Heart left ventricle (tissue), 16 donors: Measurements from ENCODE around the gene CHKA. TPM values are rescaled to one million over a fixed set of nuclear protein-coding genes. Genes with fewer than 3 reads are reported as not detected.
A peak's percentile ranks its signal among the peaks of the same experiment; 100 is the strongest.

Source experiments
- ATAC-seq, 4 donors: fragments of 200-7000 bp; cut with Tn5 transposase; one replicate each; pipeline ENCODE4 v1.9.1; 2020 to 2022; ENCODE audit warnings: moderate library complexity in 4 of 4, mild to moderate bottlenecking in 3 of 4, moderate number of reproducible peaks in 1 of 4
- DNase-seq, 5 donors: peaks; one replicate each; pipeline ENCODE4 v3.0.0-alpha.2; 2020
- H3K27ac ChIP-seq, 12 donors: fragments of 200-600 bp; sonication (generic) in 4 of 12; one replicate each; pipeline versions ENCODE4 v1.5.0 to v1.8.0; 2016 to 2022; ENCODE audit warnings: mild to moderate bottlenecking in 2 of 12
- H3K27me3 ChIP-seq, 9 donors: fragments of 200-600 bp; sonication (generic) in 2 of 9; one replicate each; pipeline versions ENCODE4 v1.5.1 to v1.8.0; 2016 to 2022; ENCODE audit warnings: mild to moderate bottlenecking in 3 of 9
- H3K36me3 ChIP-seq, 9 donors: fragments of 200-600 bp; sonication (generic) in 2 of 9; one replicate each; pipeline versions ENCODE4 v1.5.0 to v1.8.0; 2018 to 2022; ENCODE audit warnings: mild to moderate bottlenecking in 2 of 9
- H3K4me1 ChIP-seq, 12 donors: fragments of 200-600 bp; sonication (generic) in 4 of 12; one replicate each; pipeline versions ENCODE4 v1.5.0 to v1.8.0; 2016 to 2022; ENCODE audit warnings: mild to moderate bottlenecking in 3 of 12
- H3K4me3 ChIP-seq, 12 donors: fragments of 200-600 bp; sonication (generic) in 4 of 12; one replicate each; pipeline versions ENCODE4 v1.5.0 to v1.8.0; 2017 to 2022; ENCODE audit warnings: mild to moderate bottlenecking in 9 of 12, moderate library complexity in 4 of 12
- H3K9me3 ChIP-seq, 12 donors: fragments of 200-600 bp; sonication (generic) in 4 of 12; one replicate each; pipeline versions ENCODE4 v1.5.0 to v1.8.0; 2016 to 2022; ENCODE audit warnings: mild to moderate bottlenecking in 1 of 12
- POLR2A ChIP-seq, 2 donors: fragments of 450-650 bp; IDR thresholded peaks; one replicate each; pipeline ENCODE4 v1.6.1; 2017; ENCODE audit warnings: antibody characterized with exemption in 2 of 2, mild to moderate bottlenecking in 2 of 2, moderate library complexity in 2 of 2
- WGBS, 4 donors: extraction: QIAGEN DNeasy Blood & Tissue Kit in 2 of 4; methylation state at CpG; one replicate each; pipeline versions ENCODE4 v1.1.5 to v1.1.7; 2013 to 2018; 5-methylcytosine and 5-hydroxymethylcytosine counted together
- intact Hi-C, 10 donors: fragments of 100-400 bp; cut with DNase I; formaldehyde crosslinking; loops; one replicate each; pipeline versions ENCODE4 v1.11.1 to v1.14.2; 2022
- polyA plus RNA-seq, 2 donors: library from polyadenylated mRNA; stranded (reverse); fragments of 200-250 nt; gene quantifications; one replicate each; pipeline ENCODE4 v1.2.3, GENCODE V29; 2013
- total RNA-seq, 9 donors: library from RNA; depleted of rRNA in 2 of 9; stranded (reverse); fragments of >200 nt in 2 of 9; fragmentation: NEBNext Ultra II Directional in 3 of 9; extraction: Animal tissue kit (Norgen Biotek cat#: 25700) in 3 of 9; gene quantifications; one replicate each; pipeline versions ENCODE4 v1.1.0 to v1.2.4, GENCODE V29; 2016 to 2023
- TF ChIP-seq, protein P1 (sequence below), 12 donors: fragments of 200-600 bp; sonication (generic) in 4 of 12; IDR thresholded peaks; one replicate each; pipeline versions ENCODE4 v1.5.0 to v1.8.0; 2018 to 2022; ENCODE audit warnings: antibody characterized with exemption in 12 of 12, mild to moderate bottlenecking in 5 of 12
- donor health status: ischemic (EF 13 %, LVEDD 7.1; RV severe dilation, severe dysfunction).
- donor health status: healthy with polysubstance abuse.
- donor health status: DM: no; HTN: yes; CAD: no.
- donor health status: DM: no; HTN: no; CAD: no.
- donor health status: ischemic (EF 25% LVEDD 6.9; RV normal size, moderate dysfunction).
- donor health status: ischemic (EF 25% LVEDD 5.7; RV mildly dilated, moderate dysfunction).
- donor health status: healthy.
- donor health status: DM: yes; HTN: yes; CAD: no.
- donor health status: ischemic (EF 35%, LVEDD 5.7; RV mildly dilated, moderate dysfunction).
- donor health status: nonischemic (EF 11% LVEDD 7.7; RV severe dilation, severe dysfunction).
- donor health status: DM: yes; HTN: yes; CAD: no.
- donor health status: PGD.
- donor health status: ischemic (EF 29% LVEDD 5.4; RV normal size, mild dysfunction).
- donor health status: nonischemic (EF 23%, LVEDD 6.1; RV moderate dilation, normal function).

The CHKA gene
- total and polyA plus RNA-seq, 11 donors = 6.1 to 22.9 (median 9.1) TPM

DNA sequence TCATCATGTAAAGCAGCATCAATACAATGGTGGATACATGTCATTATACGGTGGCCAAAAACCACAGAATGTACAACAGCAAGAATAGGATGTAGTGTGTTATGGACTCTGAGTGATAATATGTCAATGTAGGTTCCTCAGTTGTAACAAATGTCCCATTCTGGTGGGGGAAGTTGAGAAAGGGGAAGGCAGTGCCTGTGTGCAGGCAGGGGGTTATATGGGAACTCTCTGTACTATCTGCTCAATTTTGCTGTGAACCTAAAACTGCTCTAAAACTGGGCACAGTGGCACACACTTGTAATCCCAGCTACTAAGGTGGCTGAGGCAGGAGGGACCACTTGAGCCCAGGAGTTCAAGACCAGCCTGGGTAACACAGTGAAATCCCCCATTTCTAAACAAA is 5.9 kb downstream of the CHKA start:
- TF ChIP-seq POLR2A (IDR thresholded peaks at IDR 0.05) = no peak
- TF ChIP-seq, protein P1, sequence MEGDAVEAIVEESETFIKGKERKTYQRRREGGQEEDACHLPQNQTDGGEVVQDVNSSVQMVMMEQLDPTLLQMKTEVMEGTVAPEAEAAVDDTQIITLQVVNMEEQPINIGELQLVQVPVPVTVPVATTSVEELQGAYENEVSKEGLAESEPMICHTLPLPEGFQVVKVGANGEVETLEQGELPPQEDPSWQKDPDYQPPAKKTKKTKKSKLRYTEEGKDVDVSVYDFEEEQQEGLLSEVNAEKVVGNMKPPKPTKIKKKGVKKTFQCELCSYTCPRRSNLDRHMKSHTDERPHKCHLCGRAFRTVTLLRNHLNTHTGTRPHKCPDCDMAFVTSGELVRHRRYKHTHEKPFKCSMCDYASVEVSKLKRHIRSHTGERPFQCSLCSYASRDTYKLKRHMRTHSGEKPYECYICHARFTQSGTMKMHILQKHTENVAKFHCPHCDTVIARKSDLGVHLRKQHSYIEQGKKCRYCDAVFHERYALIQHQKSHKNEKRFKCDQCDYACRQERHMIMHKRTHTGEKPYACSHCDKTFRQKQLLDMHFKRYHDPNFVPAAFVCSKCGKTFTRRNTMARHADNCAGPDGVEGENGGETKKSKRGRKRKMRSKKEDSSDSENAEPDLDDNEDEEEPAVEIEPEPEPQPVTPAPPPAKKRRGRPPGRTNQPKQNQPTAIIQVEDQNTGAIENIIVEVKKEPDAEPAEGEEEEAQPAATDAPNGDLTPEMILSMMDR (IDR thresholded peaks at IDR 0.05) = no peak
- intact Hi-C loops = loop anchor here in 2 of 10 donors (5.0 to 10.0 kb wide), 2 partner anchors 60 to 78 kb away; partner anchors contain the start of gene TCIRG1 (in 1 of the 2)
- H3K4me3 ChIP-seq = no peak overlapping the region
- no peaks in the 10 kb centered on the region for H3K9me3 ChIP-seq
- H3K36me3 ChIP-seq = no peaks in the 10 kb centered on the region
- ATAC-seq = peak; percentile 23 to 67 (median 40)
- no peaks in the 10 kb centered on the region for H3K27me3 ChIP-seq
- H3K27ac ChIP-seq = peak overlapping the region in 1 of 12 donors; percentile 62
- whole genome bisulfite sequencing, 4 donors = 65 to 95% (median 72%) methylated on average over 1 of the region's 1 CpG
- H3K4me1 ChIP-seq = peaks cover 0 to 62% (median 30%) of the 10 kb centered on the region in 12 donors
- no peak for DNase-seq

DNA sequence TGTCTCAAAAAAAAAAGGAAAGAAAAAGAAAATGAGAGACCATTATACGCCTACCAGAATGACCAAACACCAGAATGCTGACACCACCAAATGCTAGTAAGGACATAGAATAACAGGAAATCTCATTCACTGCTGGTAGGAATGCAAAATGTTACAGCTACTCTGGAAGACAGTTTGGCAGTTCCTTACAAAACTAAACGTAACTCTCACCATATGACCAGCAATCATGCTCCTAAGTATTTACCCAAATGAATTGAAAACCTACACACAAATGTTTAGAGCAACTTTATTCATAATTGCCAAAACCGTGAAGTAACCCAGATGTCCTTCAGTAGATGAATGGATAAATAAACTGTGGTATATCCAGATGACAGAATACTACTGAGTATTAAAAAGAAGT is 7.2 kb downstream of the CHKA start:
- Histone ChIP-seq H3K27ac (peak overlapping the region in 2 of 12 donors; percentile 46 to 81), H3K9me3 (no peaks in the 10 kb centered on the region), H3K36me3 (no peaks in the 10 kb centered on the region), H3K4me1 (peaks cover 0 to 49% (median 18%) of the 10 kb centered on the region in 12 donors), H3K4me3 (no peak overlapping the region), H3K27me3 (no peaks in the 10 kb centered on the region)
- WGBS, 4 donors = 54 to 64% (median 60%) methylated on average over 3 of the region's 3 CpGs
- intact Hi-C loops = loop anchor here in 1 of 10 donors (10.0 kb wide), 1 partner anchor 61 kb away; no protein-coding TSS in a partner anchor
- no peak for DNase-seq
- peak in 1 of 4 donors; percentile 44 for ATAC-seq
- no peak for TF ChIP-seq POLR2A (IDR thresholded peaks at IDR 0.05)
- TF ChIP-seq, protein P1 (IDR thresholded peaks at IDR 0.05) = no peak

DNA sequence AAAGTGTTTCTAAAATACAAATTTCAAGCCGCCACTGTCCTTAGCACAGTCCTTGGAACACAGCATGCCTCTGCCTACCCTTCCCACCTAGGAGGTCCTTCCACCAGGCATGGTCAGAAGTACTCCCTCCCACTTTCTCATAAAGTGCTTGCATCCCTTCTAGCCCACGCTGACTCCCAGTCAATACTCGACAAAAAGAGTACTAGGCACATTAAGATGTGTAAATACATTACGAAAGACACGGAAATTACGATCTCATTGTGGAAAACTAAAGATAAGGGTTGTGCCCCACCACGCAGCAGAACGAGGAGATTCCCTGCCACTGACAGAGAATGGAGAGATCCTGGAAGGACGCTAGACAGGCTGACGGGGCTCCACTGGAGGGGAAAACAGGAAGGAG is 13.5 kb downstream of the CHKA start:
- peak in 1 of 4 donors; percentile 18 for ATAC-seq
- intact Hi-C loops = no loop called here
- no peak overlapping the region for H3K4me3 ChIP-seq

DNA sequence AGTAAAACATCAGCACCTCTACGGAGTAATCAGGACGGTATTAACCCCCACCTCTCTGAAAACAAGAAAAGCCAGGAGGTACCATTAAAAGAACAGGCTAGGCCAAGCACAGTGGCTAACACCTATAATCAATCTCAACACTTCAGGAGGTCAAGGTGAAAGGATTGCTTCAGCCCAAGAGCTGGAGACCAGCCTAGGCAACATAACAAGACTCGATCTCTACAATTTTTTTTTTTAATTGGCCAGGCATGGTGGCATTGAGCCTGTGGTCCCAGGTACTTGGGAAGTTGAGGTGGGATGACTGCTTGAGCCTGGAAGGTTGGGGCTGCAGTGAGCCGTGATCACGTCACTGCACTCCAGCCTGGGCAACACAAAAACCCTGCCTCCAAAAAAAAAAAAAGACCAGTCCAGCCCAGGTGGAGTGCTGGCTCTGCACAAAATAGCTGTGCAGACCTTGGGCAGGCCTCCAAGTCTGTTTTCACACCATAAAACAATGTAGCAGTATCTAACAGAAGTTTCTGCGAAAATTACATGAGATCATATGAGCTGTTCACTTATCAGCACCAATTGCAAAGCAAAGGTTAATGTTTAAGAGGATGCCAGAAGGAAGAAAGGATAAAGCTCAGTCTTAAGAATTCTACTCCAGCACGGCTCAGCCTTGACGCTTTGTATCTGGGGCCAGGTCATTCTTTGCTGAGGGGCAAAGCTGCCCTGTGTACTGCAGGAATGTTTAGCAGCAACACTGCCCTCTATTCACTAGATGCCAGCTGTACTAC is 14.8 kb downstream of the CHKA start:
- H3K9me3 ChIP-seq = no peaks in the 10 kb centered on the region
- no peaks in the 10 kb centered on the region for H3K27me3 ChIP-seq
- 32 to 42% (median 35%) methylated on average over 7 to 8 of the region's 8 CpGs for WGBS, 4 donors
- no peak overlapping the region for H3K4me3 ChIP-seq
- H3K4me1 ChIP-seq = peaks cover 0 to 22% (median 11%) of the 10 kb centered on the region in 12 donors
- no peaks in the 10 kb centered on the region for H3K36me3 ChIP-seq
- ATAC-seq (peak in 3 of 4 donors; percentile 70 to 84 (median 75)), DNase-seq (no peak)
- intact Hi-C loops = no loop called here
- peak overlapping the region in 3 of 12 donors; percentile 10 to 37 (median 14) for H3K27ac ChIP-seq
- TF ChIP-seq, protein P1 (IDR thresholded peaks at IDR 0.05) = peak in 1 of 12 donors; percentile 4
- no peak for TF ChIP-seq POLR2A (IDR thresholded peaks at IDR 0.05)

More for the DNA sequence above, 13.5 kb downstream of the CHKA start:
- H3K27me3 ChIP-seq = no peaks in the 10 kb centered on the region
- no peaks in the 10 kb centered on the region for H3K9me3 ChIP-seq
- H3K4me1 ChIP-seq = peaks cover 0 to 17% (median 11%) of the 10 kb centered on the region in 12 donors
- TF ChIP-seq, protein P1 (IDR thresholded peaks at IDR 0.05) = no peak
- no peak for TF ChIP-seq POLR2A (IDR thresholded peaks at IDR 0.05)
- H3K27ac ChIP-seq = no peak overlapping the region
- 77 to 85% (median 79%) methylated on average over 10 of the region's 10 CpGs for WGBS, 4 donors
- no peak for DNase-seq
- no peaks in the 10 kb centered on the region for H3K36me3 ChIP-seq
